GM03348 (cell line): ENCODE data around the gene EXOC3L1.

Source experiments
- DNase-seq: peaks from one replicate; pipeline ENCODE4 v3.0.0; 2012; ENCODE audit warnings: low spot score

The EXOC3L1 gene

GRCh38 chr16:67190041-67190440 is at the start of gene EXOC3L1:
EXOC3L1 (minus strand) TSS chr16:67190136; CDS start chr16:67189676, 460 bp downstream.
- DNase-seq = no peak

GRCh38 chr16:67238806-67239470 is 49.0 kb upstream of the EXOC3L1 start:
- DNase-seq = no peak

- no peak for DNase-seq
Measured at GRCh38 chr16:67238278-67238575, 48.3 kb upstream of the EXOC3L1 start.

GRCh38 chr16:67237396-67238277 is 47.7 kb upstream of the EXOC3L1 start:
- no peak for DNase-seq

GRCh38 chr16:67236563-67237395 is 46.8 kb upstream of the EXOC3L1 start:
- DNase-seq = peak; percentile 74

- no peak for DNase-seq
Measured at GRCh38 chr16:67235816-67236562, 46.1 kb upstream of the EXOC3L1 start.

GRCh38 chr16:67234180-67234597 is 44.3 kb upstream of the EXOC3L1 start:
- DNase-seq = no peak

GRCh38 chr16:67233596-67233995 is 43.7 kb upstream of the EXOC3L1 start:
- DNase-seq = no peak

- DNase-seq = no peak
Measured at GRCh38 chr16:67230809-67231660, 41.1 kb upstream of the EXOC3L1 start.

GRCh38 chr16:67229906-67230808 is 40.2 kb upstream of the EXOC3L1 start:
- DNase-seq = no peak

- no peak for DNase-seq
Measured at GRCh38 chr16:67228905-67229304, 39.0 kb upstream of the EXOC3L1 start.

- no peak for DNase-seq
Measured at GRCh38 chr16:67228034-67228785, 38.3 kb upstream of the EXOC3L1 start.

- DNase-seq = no peak
Measured at GRCh38 chr16:67227567-67227921, 37.6 kb upstream of the EXOC3L1 start.

GRCh38 chr16:67226804-67227566 is 37.0 kb upstream of the EXOC3L1 start, which contains the start of gene TMEM208:
TMEM208 (plus strand) TSS chr16:67227130; CDS start chr16:67227219, 89 bp downstream.
- DNase-seq = peak; percentile 98

GRCh38 chr16:67226295-67226803 is 36.4 kb upstream of the EXOC3L1 start:
- DNase-seq = no peak

- DNase-seq = no peak
Measured at GRCh38 chr16:67223992-67224391, 34.1 kb upstream of the EXOC3L1 start.

GRCh38 chr16:67216612-67217490 is 26.9 kb upstream of the EXOC3L1 start:
- DNase-seq = no peak
